CD4-positive, alpha-beta T cell treated with Interleukin-17A for 4 hours (primary cell): ENCODE data around the gene ITGAV.
"Not testable (repeated sequence)": the region's sequence is repeated elsewhere in the genome, so short reads cannot be mapped to it uniquely, and the experiment has no call there.

Experiments used
- DNase-seq: peaks from one replicate; pipeline ENCODE4 v3.0.0-alpha.2; 2020; ENCODE audit warnings: mixed read lengths

Gene ITGAV

GRCh38 chr2:186589612-186590349 lies at the start of gene ITGAV:
TSS of gene ITGAV (plus strand) at chr2:186590056. CDS start at chr2:186590339, 283 bp downstream.
- DNase-seq: peak; percentile 89

- DNase-seq: no peak
Observed at GRCh38 chr2:186540941-186541340, 48.9 kb upstream of the ITGAV start.

- DNase-seq: no peak
Observed at GRCh38 chr2:186542002-186542401, 47.9 kb upstream of the ITGAV start.

- DNase-seq: no peak
Observed at GRCh38 chr2:186543561-186544131, 46.2 kb upstream of the ITGAV start.

GRCh38 chr2:186544255-186544675 lies 45.6 kb upstream of the ITGAV start:
- DNase-seq: no peak

- DNase-seq: no peak
Observed at GRCh38 chr2:186546846-186547245, 43.0 kb upstream of the ITGAV start.

GRCh38 chr2:186551323-186552050 lies 38.4 kb upstream of the ITGAV start:
- DNase-seq: no peak

GRCh38 chr2:186554429-186554828 lies 35.4 kb upstream of the ITGAV start:
- DNase-seq: no peak

GRCh38 chr2:186554850-186555671 lies 34.8 kb upstream of the ITGAV start:
- no peak for DNase-seq

- DNase-seq: no peak
Observed at GRCh38 chr2:186558512-186559276, 31.2 kb upstream of the ITGAV start.

- DNase-seq: no peak
Observed at GRCh38 chr2:186559370-186559769, 30.5 kb upstream of the ITGAV start.

- no peak for DNase-seq
Observed at GRCh38 chr2:186559848-186560247, 30.0 kb upstream of the ITGAV start.

- no peak for DNase-seq
Observed at GRCh38 chr2:186560254-186560653, 29.6 kb upstream of the ITGAV start.

GRCh38 chr2:186561467-186562208 lies 28.2 kb upstream of the ITGAV start:
- no peak for DNase-seq

- no peak for DNase-seq
Observed at GRCh38 chr2:186562209-186562578, 27.7 kb upstream of the ITGAV start.

GRCh38 chr2:186568600-186568999 lies 21.3 kb upstream of the ITGAV start:
- DNase-seq: not testable (repeated sequence)

- not testable (repeated sequence) for DNase-seq
Observed at GRCh38 chr2:186569127-186569526, 20.7 kb upstream of the ITGAV start.

- DNase-seq: no peak
Observed at GRCh38 chr2:186569897-186570296, 20.0 kb upstream of the ITGAV start.

- no peak for DNase-seq
Observed at GRCh38 chr2:186570604-186571003, 19.3 kb upstream of the ITGAV start.

- no peak for DNase-seq
Observed at GRCh38 chr2:186572705-186573104, 17.2 kb upstream of the ITGAV start.

GRCh38 chr2:186573531-186573930 lies 16.3 kb upstream of the ITGAV start:
- DNase-seq: no peak

GRCh38 chr2:186575302-186575701 lies 14.6 kb upstream of the ITGAV start:
- DNase-seq: no peak
